UCSD-AML1 (cell line): ENCODE results near the gene NLGN2.
"Not testable (repeated sequence)": the region's sequence is repeated elsewhere in the genome, so short reads cannot be mapped to it uniquely, and the experiment has no call there.

Experiments used
- DNase-seq: peaks from one replicate; lab custom pipeline; 2025; ENCODE audit not compliant: unreplicated experiment; lab: John Stamatoyannopoulos, UW

Gene NLGN2

DNA sequence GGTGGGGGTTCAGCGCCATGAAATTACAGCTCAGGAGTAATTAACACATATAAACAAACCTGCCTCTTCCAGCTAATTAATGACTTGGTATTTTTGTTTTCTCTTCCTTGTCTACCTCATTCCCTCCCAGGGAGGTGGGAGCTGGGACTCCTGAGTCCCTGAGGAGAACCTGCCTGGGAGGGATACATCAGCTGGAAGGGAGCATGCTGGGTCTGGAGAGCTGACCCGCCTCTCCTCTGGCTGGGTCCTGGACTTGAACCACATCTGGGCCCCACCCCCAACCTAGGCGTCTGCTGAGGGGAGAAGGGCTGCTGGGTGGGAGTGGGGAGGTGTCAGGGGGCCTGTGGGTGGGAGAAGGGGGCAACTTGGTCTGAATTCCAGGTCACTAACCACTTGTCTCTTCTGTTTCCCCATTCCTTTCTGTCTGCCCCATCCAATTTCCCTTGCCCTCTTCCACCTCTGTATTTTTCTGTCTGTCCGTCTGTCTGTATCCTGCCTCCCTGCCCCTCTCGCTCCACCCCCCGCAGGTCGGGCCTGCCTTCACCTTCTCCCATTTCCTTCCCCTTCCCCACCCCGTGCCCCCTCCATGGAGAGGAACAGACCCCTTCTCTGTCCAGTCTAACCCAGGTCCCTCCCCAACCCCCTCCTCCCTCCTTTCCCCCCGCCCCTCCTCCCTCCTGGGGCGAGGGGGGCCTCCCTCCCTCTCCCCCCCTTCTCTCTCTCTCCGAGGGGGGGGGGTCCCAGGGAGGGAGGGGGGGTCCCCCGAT is at the start of gene NLGN2:
NLGN2 (plus strand) TSS at position 361 of the 767 bp plus-strand sequence. CDS start 411 bp downstream, outside the sequence.
- no peak for DNase-seq

DNA sequence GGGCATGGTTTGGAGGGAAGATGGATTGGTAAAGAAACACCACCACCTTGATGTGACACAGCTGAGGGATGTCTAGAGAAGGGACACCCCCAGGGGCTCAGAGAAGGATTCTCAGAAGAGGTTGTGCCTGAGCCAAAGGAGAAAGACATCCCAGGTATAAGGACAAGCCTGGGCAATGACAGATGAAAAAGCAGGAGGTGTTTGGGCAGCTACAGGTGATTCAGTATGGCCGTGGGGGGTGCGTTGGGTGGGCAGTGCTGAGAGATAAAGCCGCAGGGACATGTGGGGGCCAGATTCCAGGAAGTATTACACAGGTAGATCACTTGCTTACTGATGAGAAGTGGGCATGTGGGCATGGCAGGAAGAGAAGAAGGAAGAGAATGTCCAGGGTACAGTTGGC is 45.7 kb upstream of the NLGN2 start:
- DNase-seq: no peak

DNA sequence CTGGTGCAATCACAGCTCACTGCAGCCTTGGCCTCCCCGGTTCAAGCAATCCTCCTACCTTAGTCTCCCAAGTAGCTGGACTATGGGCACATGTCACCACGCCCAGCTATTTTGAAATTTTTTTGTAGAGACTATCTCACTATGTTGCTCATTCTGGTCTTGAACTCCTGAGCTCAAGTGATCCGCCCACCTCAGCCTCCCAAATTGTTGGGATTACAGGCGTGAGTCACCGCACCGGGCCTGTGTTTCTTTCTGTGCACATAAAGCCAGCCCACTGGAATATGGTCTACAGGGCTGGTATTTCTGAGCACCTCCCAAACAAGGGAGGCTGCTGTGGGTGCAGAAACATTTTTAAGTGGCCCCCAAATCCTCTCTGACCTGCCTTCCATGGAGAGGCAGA is 44.3 kb upstream of the NLGN2 start:
- DNase-seq: no peak

DNA sequence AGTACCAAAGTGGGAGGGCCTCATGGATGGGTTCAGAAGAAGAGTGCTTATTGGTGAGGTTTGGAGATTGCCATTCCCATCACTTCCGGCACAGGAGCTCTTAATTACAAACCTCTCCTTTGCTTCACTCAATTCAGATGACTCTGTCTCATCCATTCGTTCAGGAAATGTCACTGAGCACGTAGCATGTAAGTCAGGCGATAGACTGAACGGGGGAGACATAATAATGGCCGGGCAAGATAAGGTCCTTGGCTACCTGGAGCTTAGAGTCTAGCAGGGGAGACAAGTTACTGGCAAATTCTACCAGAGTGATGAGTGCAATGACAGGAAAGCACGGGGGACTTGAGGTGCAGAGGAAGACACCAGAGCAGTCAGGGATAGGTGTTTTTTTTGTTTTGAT is 41.7 kb upstream of the NLGN2 start:
- not testable (repeated sequence) for DNase-seq

DNA sequence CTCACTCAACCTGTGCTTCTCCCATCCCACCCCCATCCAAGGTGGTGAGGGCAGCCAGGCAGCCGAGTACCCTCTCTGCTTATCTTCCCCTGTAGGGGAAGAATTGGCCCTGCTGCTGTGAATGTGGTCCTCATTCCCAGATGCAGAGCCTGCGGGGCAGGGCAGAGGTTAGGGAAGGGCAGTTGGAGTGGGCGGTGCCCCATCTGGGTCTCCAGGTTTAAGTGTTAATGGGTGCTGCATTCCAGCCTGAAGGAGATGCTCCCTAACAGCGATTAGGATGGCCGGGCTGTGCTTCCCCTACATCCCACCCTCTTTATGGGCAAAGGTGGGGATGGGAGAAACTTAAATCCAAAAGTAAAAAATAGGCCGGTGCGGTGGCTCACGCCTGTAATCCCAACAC is 40.6 kb upstream of the NLGN2 start:
- no peak for DNase-seq

DNA sequence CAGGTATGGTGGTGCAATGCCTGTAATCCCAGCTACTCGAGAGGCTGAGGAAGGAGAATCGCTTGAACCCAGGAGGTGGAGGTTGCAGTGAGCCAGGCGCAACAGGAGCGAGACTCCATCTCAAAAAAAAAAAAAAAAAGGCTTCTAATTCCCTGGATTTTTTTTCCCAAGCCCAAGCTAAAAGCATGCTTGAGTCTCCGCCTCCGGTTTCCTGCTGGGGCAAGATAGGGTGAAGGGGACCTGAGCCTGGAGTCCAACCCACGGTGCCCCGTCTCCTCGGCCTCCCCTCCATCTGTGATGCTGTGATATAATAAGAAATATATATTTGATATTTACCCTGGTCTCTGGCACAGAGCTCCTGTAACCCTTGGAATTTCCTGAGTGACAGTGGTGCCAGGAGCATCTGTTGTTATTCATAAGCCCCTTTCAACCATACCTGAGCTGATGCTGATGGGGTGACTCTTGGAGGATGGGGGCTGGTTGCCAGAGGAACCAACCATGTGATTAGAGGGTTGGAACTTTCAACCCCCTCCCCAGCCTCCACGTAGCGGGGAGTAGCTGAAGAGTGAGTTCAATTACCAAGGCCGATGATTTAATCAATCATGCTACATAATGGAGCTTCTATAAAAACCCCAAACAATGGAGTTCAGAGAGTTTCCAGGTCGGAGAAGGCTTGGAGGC is 39.6 kb upstream of the NLGN2 start:
- DNase-seq: no peak

DNA sequence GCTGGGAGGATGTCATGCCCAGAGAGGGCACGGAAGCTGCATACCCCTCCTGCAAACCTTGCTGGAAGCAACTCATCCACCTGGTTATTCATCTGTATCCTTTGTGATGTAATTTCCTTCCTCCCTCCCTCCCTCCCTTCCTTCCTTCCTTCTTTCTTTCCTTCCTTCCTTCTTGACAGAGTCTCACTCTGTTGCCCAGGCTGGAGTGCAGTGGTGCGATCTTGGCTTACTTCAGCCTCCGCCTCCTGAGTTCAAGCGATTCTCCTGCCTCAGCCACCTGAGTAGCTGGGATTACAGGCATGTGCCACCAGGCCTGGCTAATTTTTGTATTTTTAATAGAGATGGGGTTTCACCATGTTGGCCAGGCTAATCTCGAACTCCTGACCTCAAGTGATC is 39.0 kb upstream of the NLGN2 start:
- DNase-seq: not testable (repeated sequence)

DNA sequence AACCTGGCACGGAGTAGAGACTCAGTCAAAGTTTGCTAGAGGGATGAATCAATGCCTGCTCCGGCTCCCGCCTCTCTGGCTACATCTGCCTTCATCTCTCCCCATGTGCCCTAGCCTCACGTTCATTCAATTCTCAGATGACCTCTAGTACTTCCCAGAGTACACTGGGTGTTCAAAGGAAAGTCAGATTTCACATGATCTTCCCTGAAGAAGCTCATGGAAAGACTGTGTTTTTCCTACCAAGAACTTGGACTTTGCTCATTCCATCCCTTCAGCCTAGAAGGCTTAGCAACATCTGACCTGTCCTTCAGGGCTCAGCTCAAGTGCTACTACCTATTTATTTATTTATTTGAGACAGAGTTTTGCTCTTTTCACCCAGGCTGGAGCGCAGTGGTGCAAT is 37.8 kb upstream of the NLGN2 start:
- DNase-seq: no peak

DNA sequence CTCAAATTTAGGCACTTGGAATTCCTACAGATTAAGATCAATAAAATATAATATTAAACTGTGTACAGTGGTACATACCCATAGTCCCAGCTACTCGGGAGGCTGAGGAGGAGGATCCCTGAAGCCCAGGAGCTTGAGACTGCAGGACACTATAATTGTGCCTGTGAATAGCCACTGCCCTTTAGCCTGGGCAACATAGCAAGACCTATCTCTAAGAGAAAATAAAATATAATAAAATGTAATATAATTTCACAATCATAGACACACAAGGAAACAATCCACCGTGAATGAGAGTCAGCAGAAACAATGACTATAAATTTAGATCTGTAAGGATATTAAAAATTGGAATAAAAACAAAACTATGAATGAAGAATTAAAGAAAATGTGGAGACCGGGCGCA is 36.8 kb upstream of the NLGN2 start:
- no peak for DNase-seq

DNA sequence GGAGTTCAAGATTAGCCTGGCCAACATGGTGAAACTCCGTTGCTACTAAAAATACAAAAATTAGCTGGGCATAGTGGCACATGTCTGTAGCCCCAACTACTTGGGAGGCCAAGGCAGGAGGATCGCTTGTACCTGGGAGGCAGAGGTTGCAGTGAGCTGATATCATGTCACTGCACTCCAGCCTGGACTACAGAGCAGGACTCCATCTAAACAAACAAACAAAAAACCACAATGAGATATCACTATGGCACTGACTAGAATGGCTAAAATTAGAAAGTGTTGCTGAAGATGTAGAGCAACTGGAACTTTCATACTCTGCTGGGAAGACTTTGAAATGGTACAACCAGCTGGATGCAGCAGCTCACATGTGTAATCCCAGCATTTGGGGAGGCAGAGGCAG is 33.3 kb upstream of the NLGN2 start:
- no peak for DNase-seq

DNA sequence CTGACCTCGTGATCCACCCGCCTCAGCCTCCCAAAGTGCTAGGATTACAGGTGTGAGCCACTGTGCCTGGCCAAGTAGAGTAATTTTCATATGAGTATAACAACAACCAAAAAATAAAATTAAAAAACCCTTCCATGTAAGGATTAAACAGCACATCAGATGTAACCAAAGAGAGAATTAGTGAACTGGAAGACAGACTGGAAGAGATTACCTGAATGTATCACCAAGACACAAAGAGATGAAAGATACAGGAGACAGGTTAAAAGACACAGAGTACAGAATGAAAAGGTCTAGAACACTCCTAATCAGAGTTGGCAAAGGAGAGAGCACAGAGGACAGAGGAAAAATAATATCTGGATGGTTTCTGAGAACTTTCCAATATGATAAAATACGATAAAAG is 28.5 kb upstream of the NLGN2 start:
- no peak for DNase-seq

DNA sequence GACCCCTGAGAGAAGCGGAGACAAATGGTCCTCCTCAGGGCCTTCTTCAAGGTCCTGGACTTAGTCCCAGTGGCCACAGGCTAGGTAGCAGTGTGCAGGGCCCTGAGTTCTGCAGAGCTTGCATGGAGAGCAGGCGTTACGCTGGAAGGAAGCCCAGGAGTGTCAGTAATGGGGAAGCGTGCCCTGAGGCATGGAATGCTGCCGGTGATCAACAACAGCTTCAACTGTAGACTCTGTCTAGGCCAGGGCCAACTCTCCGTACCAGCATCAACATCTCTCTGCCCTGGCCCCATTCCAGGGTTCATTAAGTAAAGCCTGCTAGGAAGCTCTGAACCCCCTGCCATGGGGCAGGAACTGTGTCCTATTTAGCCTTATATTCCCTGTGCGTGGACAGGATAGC is 27.3 kb upstream of the NLGN2 start:
- DNase-seq: no peak

DNA sequence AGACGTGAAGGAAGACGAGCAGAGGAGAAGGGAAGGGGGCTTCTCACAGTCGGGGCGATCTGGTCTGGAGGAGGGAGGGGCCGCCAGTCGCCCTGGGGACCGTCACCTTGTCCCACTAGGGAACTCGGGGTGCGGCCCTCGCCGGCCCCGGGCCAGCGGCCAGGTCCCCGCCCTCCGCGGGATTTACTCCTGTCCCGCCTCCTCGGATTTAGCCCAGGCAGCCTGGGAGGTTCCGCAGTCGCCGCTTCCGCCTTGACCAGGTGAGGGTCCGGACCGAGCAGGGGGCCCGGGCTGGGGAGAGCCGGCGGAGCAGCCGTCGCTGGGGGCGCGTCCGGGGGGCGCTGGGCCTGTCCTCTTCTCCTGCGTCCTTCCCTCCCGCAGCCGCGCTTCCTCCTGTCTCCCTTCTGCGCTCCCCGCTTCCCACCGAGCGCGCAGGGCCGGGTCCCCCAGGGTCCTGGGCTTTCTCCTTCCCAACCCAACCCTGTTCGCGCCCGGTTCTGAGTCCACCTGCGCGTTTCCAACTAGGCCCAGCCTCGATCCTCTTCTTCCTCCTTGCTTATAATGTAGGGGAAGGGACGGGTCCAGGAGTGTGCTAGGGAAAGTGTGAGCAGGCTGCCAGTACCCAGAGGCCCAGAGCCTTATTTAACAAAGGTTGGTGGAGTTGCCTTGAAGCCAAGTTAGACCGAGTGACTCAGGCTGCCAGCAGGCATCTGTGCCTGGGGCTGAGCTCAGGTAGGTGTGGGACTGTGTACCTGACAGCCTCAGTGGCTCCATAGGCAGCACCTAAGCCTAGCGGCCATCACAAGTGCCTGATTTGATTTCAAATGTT is 26.6 kb upstream of the NLGN2 start, which contains the start of gene TNK1:
TNK1 (plus strand) TSS at position 235 of the 829 bp plus-strand sequence. CDS start 1,838 bp downstream, outside the sequence.
- DNase-seq: no peak

DNA sequence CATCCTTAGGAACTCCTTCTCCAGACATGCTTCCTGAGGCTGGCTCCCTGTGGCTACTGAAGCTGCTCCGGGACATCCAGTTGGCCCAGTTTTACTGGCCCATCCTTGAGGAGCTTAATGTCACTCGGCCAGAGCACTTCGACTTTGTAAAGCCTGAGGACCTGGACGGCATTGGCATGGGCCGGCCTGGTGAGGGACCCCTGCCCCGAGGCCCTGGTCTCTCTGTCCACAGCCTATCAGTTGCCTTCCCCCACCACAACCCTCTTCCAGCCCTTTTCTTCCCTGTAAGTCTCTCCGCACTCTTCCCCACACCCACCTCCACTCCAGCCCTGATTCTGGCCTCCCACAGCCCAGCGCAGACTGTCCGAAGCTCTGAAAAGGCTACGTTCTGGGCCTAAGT is 24.7 kb upstream of the NLGN2 start:
- no peak for DNase-seq

DNA sequence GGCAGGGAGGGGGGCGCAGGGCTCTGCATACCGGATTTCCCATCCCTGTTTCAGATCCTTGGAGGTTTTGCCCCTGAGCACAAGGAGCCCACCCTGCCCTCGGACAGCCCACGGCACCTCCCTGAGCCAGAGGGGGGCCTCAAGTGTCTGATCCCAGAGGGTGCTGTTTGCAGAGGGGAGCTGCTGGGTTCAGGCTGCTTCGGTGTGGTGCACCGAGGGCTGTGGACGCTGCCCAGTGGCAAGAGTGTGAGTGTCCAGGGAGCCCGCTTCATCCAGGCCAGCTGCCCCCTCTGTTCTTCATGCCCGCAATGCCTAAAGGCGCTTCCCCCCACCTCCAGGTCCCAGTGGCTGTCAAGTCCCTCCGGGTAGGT is 24.3 kb upstream of the NLGN2 start:
- no peak for DNase-seq

DNA sequence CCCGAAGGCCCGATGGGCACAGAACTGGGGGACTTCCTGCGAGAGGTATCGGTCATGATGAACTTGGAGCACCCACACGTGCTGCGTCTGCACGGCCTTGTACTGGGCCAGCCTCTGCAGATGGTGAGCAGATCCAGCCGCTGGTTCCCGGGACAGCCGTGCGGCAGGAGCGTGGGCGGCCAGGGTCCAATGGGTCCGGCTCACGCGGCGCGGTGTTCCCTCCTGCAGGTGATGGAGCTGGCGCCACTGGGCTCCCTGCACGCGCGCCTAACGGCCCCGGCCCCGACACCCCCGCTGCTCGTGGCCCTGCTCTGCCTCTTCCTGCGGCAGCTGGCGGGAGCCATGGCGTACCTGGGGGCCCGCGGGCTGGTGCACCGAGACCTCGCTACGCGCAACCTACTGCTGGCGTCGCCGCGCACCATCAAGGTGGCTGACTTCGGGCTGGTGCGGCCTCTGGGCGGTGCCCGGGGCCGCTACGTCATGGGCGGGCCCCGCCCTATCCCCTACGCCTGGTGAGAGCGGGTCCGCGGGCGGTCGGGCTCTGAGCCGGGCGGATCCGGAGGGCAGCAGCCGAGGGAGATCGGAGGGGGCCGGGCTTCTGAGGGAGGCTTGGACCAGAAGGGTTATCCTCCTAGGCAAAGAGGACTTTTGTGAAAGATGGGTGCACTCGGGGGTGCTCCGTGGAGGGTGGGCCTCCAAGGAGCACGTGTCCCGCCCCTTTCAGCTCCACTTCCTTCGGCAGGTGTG is 23.7 kb upstream of the NLGN2 start:
- no peak for DNase-seq

DNA sequence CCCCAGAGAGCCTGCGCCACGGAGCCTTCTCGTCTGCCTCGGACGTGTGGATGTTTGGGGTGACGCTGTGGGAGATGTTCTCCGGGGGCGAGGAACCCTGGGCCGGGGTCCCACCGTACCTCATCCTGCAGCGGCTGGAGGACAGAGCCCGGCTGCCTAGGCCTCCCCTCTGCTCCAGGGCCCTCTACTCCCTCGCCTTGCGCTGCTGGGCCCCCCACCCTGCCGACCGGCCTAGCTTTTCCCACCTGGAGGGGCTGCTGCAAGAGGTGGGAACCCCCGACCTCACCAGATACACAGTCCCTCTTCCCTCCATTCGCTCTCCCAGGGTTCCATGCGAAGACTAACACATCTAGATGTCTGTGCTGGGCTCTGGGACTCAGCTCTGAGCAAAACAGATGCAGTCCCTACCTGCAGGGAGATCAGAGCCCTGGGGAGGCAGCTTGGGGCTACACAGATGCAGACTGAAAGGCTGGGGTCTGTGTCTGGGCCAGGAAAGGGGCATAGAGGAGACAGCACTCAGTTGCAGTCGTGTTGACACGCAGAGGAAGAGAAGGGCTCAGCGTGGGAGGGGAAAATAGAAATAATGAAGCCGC is 23.1 kb upstream of the NLGN2 start:
- no peak for DNase-seq

DNA sequence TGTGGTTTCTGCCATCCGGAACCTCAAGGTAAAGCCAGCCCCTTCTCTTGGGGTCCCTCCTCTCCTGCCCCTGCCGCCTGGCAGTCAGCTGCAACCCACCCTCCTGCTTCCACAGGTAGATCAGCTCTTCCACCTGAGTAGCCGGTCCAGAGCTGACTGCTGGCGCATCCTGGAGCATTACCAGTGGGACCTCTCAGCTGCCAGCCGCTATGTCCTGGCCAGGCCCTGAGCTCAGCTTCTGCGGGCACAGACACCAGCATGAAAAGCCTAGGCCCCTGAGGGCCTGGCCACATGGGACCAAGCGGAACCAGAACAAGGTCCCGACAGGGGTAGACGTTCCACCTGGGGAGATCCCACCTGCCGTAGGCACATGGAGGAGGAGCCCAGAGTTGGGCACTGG is 18.8 kb upstream of the NLGN2 start:
- DNase-seq: no peak

DNA sequence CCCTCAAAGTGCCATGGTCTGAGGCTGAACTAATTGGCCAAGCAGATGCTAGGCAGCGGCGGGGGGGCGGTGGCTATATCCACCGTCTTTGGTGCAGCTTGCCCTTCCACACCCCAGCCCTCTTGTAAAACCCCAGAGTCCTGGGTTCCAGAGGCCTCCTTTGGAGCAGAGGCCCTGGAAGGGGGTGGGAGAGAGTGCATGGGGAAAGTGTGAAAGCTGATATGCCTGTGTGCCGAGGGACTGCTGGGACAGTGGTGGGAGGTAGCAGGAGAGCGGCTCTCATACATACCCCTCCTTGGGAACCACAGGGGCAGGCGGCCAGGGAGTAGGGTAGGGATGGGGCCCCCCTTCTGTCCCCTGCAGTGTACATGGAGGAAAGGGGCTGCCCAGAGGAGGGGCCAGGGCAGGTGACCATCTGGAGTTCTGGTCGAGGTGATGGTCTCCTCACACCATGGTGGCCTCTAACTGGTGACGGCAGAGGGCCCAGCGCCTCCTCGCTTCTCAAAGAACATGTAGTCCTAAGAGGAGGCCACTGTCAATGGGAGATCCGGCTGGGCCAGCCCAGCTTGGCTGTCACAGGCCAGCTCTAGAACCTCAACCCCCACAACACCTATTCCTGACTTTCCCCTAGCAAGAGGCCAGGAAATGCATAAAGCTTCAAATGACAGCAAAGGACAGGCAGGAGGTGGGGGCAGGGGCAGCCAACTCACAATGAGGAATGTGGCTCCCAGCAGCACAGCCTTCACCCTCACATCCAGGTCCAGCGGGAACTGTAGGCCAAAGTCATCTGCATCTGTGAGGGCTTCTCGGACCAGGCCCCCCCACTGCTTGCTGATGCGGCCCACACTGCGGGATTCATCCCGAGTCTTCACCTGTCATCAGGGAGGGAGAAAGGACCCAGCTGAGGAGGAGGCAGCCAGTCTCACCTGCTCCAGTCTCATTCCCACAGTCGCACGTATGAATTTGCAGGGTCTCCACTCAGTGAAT is 17.4 kb upstream of the NLGN2 start:
- DNase-seq: no peak

DNA sequence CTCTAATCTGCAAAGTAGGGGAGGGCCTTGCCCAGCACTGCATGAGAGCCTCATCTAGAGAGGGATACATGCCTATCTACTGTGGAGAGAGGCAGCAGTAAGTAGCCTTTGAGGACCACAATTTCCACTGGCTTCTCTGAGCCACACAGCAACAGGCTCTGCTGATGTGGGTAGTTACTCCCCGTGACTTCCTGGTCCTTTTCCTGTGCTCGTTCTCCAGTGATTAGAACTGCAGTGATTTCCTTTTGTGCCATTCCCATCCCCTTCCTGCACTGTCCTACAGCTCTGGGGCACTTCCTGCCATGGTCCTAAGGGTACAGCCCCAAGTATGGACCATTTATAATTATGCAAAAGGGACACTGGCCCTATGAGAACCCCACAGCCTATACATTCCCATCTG is 16.3 kb upstream of the NLGN2 start:
- no peak for DNase-seq
